Measurements from ENCODE around the gene HSPA1L. TPM values are rescaled to one million over a fixed set of nuclear protein-coding genes. Genes with fewer than 3 reads are reported as not detected.
A peak's percentile ranks its signal among the peaks of the same experiment; 100 is the strongest.
"Not testable (repeated sequence)": the region's sequence is repeated elsewhere in the genome, so short reads cannot be mapped to it uniquely, and the experiment has no call there.

The HSPA1L gene
- polyA plus RNA-seq, 1 donor: 3.8 TPM

GRCh38 chr6:31817133-31817928, 2.2 kb upstream of the HSPA1L start:
- DNase-seq: not testable (repeated sequence)

GRCh38 chr6:31814677-31815024, 432 bp downstream of the HSPA1L start:
- DNase-seq: peak; percentile 96

- no peak for DNase-seq
Observed at GRCh38 chr6:31813465-31813849, 1.6 kb downstream of the HSPA1L start.

- DNase-seq: no peak
Observed at GRCh38 chr6:31811645-31812044, 3.4 kb downstream of the HSPA1L start.

- DNase-seq: not testable (repeated sequence)
Observed at GRCh38 chr6:31808599-31808998, 6.5 kb downstream of the HSPA1L start.

- DNase-seq: peak; percentile 97
Observed at GRCh38 chr6:31806470-31807272, 8.4 kb downstream of the HSPA1L start, which contains the start of gene LSM2. Gene LSM2, minus strand, starts transcription at chr6:31806966. Its CDS starts 209 bp downstream, at chr6:31806757.

GRCh38 chr6:31805939-31806469, 9.1 kb downstream of the HSPA1L start:
- DNase-seq: no peak

GRCh38 chr6:31801031-31801927, 13.8 kb downstream of the HSPA1L start:
- not testable (repeated sequence) for DNase-seq

GRCh38 chr6:31799781-31800180, 15.3 kb downstream of the HSPA1L start:
- no peak for DNase-seq

GRCh38 chr6:31797588-31797987, 17.5 kb downstream of the HSPA1L start:
- DNase-seq: no peak

- no peak for DNase-seq
Observed at GRCh38 chr6:31796993-31797385, 18.1 kb downstream of the HSPA1L start.

- DNase-seq: peak; percentile 79
Observed at GRCh38 chr6:31795616-31796298, 19.3 kb downstream of the HSPA1L start, which contains the start of gene VARS1. Gene VARS1, minus strand, starts transcription at chr6:31795752. Its CDS starts 535 bp downstream, at chr6:31795217.

GRCh38 chr6:31794866-31795615, 20.0 kb downstream of the HSPA1L start:
- DNase-seq: no peak

- no peak for DNase-seq
Observed at GRCh38 chr6:31794294-31794865, 20.7 kb downstream of the HSPA1L start.

- DNase-seq: not testable (repeated sequence)
Observed at GRCh38 chr6:31793927-31794245, 21.2 kb downstream of the HSPA1L start.

GRCh38 chr6:31792761-31793171, 22.3 kb downstream of the HSPA1L start:
- DNase-seq: no peak

GRCh38 chr6:31792090-31792374, 23.1 kb downstream of the HSPA1L start:
- no peak for DNase-seq

GRCh38 chr6:31791324-31792089, 23.6 kb downstream of the HSPA1L start:
- peak; percentile 76 for DNase-seq

GRCh38 chr6:31785475-31785874, 29.6 kb downstream of the HSPA1L start:
- DNase-seq: no peak
